Measurements from ENCODE around the gene COBLL1. TPM values are rescaled to one million over a fixed set of nuclear protein-coding genes. Genes with fewer than 3 reads are reported as not detected.

The COBLL1 gene
- total RNA-seq, 1 donor from 2014 or later: 85.9 TPM

DNA sequence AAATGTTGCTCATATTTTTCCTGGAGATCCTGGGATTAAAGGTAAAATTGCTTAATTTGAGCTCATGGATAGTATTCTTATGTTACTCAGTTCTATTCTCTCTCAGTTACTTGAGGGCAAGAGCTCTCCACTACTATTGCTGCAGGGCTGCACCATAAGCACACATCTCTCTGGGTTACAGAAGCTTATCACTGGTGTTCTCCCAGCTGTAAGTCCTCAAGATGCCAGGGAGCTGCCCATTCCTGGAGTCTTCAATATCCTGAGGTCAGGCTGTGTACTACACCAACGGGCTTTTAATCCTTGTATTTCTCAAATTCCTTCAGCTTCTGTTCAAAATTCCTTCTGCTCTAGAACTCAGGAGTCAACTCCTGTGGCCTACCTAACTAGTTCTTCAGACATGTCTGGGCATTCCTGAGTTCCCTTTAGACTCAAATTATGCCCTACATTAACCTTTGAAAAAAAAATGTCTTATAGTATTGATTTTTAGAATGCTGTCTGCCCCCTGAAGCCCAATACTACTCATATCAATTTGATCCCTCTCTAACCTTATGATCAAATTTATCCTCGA lies 17.7 kb upstream of the COBLL1 start:
- no peak for DNase-seq (ENCODE audit: low spot score)

DNA sequence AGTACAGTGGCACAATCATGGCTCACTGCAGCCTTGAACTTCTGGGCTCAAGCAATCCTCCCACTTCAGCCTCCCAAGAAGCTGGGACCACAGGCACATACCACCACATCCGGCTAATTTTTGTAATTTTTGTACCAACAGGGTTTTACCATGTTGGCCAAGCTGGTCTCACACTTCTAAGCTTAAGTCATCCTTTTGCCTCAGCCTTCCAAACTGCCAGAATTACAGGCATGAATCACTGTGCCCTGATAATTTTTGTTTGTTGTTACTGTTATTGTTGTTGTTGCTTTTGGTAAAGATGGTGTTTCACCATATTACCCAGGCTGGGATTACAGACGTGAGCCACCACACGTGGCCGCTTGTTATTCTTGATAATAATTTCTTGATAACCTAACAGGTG lies 10.5 kb upstream of the COBLL1 start:
- no peak for DNase-seq (ENCODE audit: low spot score)

DNA sequence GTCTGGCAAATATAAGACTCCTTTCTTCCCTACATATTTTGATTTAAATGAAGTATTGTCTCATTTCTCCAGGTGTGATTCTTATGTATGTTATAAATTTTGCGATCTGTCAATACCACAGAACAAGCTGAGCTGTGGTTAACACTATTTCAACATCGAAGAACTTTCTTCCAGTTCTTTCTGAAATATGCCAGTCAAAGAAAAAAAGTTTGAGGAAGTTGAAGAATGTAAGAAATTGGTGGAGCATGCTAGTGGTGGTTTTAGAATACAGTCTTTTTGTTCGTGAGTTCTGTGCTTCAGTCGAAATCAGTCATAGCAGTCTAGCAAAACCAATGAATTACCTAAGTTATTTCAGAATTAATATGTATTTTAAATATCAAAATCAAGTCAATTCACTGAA lies 8.6 kb upstream of the COBLL1 start:
- DNase-seq (ENCODE audit: low spot score): no peak

DNA sequence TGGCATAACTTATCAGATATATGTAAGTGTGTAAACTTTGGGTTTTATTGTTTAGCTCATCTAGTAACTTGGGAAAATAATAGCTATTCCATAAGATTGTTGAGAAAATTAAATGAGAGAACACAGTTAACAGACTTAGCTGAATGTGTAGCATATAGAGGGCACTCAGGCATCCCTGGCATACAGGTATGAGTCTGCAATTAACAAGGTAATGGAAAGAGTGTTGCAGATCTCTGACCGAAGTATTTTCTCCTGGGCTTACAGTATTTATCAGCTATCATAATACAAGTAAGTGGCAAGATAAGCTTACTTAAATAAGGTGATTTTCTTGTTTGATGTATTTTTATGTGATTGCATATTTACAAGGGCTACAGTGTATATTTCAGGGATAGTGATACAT lies 7.9 kb upstream of the COBLL1 start:
- no peak for DNase-seq (ENCODE audit: low spot score)

DNA sequence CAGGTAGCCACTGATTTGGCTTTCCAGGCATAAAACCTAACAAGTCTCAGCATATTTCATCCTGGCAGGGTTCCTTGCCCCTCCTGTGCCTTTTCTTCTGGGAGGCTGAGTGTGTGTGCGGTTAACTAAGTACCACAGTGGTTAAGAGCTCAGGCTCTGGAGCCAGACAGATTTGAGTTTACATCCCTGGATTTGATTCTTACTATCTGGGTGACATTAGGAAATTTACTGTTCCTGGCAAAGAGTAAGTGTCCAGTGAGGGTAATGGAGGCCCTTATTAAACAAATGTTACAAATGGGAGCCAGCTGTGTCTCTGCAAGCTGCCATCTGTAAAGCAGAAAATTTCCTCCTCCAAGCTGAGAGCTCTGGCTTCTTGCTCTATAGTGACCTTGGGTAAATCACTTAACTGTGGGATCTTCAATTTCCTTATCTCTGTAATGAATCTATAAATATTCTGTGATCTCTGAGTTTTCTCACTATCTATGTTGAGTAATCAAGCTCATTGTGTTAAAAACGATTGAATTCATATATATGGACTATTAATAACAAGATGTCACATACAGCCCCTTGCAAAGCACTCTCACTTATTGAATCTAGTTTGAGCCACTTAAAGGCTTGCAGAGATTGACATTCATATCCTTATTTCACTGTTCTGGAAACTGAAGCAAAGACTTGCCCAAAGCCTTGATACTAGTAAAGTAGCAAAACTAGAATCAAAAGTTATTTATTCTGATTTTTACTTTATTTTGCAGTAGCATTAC lies 6.5 kb upstream of the COBLL1 start:
- DNase-seq (ENCODE audit: low spot score): no peak

DNA sequence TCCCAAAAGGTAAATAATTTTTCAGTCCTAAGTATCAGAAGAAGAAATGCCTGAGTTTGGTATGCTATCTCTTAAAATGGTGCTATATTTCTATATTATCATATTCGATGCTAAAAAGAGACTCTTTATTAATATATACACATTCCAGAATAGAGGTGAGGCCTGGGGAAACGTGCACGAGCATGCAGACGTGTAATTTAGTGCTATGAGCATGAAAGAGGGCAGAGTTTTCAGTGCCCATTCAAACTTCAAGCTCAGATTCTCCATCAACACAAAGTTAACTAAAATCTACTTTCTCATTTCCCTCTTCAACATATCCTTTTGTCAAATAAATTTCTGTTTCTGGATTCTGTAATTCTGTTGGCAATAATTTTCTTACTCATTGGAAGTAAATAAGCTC lies 5.7 kb upstream of the COBLL1 start:
- no peak for DNase-seq (ENCODE audit: low spot score)

DNA sequence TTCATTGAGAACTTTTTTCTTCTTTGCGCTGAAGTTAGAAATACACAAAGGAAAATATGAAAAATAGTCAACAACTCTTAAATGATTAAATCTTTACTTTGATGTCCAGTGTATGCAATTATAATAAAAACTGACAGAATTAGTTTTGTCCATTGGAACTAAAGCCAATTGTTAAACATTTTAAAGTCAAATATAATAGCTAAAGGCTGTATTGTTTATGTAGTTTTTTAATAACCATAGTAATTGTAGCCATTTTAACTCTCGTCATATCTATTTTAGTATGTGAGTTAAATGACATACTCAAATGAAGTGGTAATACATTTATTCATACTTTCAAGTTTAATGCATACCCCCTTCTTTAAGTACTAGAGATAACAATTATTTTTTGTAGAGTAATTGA lies 4.7 kb upstream of the COBLL1 start:
- no peak for DNase-seq (ENCODE audit: low spot score)

DNA sequence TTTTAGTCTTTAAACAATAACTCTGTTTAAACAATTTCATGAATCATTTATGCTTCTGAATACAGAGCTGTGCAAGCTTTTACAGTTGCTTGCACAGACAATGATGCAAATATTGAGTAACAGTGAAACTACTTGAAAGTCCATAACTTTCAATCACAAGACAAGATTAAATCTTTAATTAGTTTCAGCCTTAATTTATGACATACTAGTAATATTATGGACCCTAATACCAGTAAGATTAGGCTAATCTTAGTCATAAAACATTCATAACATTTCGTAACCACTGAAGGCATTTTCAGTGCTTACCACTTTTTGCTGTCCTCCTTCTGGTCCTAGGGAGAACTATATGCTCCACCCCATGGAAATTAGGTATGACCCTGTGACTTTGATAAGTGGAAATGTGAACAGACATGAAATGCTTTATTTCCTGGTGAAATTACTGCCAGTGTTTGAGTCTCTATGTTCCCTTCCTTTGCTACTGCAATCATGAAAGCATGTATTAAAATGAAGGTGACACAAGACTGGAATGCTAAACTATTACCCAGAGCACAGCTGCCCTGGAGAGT lies 1.8 kb upstream of the COBLL1 start:
- DNase-seq (ENCODE audit: low spot score): no peak

DNA sequence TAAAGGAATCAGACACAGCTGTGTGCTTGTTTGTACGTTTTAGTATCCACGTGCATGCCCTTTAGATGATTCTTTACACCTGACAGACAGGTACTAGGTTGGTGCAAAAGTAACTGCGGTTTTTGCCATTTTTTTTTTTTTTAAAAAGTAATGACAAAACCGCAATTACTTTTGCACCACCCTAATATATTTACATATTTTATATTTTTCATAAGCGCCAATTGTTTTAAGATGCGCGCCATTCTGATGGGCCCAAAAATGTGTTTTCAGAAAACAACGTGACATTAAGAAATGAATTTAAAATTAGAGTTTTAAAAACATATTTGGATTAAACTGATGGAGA lies 972 bp upstream of the COBLL1 start:
- DNase-seq (ENCODE audit: low spot score): no peak

DNA sequence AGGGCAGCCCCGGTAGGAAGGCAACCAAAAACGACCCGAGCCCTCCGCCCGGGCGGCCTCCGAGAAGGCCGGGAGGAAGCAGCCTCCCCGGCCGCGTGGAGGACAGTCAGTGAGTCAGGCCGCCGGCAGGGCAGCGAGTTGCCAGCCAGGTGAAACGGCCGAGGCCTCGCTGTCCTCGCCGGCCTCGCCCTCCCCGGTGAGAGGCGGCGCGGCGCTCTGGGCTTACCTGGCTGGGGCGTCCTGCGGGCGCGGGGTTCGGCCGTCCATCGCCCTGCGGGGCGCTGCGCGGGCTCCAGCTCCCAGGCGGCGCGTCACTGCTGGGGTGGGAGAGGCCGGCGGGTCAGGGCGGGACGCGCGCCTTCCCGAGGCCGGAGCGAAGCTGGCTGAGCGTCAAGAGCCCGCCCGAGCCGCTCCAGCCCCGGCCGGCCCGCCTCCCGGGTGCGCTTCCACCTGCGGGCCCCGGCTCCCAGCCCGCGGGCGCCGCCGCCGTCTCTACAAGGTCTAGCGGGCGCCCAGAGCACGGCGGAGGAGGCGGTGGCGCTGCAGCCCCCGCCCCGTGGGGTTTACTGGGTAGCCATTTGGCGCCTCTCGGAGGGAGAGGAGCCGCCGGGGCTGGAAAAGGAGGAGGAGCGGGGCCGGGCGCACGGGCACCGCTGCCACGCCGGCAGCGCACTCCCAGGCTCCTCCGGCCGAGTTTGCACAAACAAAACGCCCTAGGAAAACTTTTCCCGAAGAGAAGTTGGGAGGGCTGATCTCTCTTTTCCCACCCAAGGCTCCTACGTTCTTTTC lies 499 bp downstream of the COBLL1 start:
- peak; percentile 91 for DNase-seq (ENCODE audit: low spot score)

DNA sequence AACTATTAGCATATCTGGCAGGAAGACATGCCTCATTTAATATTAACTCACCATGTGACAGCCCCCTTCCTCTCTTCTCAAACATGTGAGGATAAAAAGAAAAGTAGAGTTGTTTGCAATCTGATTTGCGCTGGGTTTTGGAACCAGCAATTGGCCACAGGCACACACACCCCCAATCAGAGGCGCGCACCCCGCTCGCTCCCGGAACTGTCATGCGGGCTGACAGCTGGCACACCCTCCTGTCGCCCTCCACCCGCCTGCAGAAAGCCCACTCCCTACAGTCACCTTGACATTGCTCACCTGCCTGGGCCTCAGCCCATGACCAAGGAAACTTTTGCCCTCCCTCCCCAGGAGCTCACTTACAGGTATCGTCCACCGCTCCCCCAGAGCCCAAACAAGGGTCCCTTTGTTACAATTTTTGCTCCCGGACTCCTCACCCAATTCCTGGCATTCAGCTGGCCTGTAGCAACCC lies 1.1 kb downstream of the COBLL1 start:
- DNase-seq (ENCODE audit: low spot score): peak; percentile 91

DNA sequence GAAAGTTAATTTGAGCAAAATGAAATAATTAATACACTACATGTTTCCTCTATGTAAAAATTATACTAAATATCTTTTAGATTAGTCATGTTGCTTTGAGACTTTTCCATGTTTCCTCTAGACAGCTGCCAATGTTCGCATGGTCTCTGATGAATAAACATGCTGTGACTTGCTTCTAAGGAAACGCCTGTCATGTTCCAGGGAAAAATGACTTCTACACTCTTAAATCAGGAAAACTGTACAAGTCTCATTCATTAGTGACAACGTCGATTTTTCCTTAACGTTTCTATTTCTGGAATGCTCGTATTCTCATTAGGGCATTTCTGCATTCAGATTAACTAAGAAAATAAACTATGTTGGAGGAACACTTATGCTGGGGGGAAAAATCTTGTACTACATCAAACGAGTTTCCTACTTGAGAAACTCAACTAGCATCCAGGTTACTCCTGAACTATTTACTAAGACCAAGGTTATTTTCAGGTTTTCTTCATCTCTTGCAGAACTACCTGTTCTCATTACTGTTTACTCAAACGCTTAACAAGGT lies 1.6 kb downstream of the COBLL1 start:
- no peak for DNase-seq (ENCODE audit: low spot score)

DNA sequence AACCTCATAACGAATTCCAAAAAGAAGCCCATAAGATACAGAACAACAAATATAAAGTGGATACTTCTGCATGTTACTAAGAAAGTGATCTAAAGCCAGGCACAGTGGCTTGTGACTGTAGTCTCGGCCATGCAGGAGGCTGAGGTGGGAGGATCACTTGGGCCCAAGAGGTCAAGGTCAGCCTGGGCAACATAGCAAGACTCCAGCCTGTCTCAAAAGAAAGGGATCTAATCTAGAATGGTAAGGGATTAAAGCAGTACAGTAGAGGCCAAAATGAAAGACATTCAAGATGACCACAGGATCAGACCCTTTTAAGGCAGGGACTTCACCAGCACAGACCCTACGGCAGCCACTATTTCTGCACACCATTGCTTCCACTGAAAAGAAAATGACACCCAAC lies 3.8 kb downstream of the COBLL1 start:
- DNase-seq (ENCODE audit: low spot score): no peak

DNA sequence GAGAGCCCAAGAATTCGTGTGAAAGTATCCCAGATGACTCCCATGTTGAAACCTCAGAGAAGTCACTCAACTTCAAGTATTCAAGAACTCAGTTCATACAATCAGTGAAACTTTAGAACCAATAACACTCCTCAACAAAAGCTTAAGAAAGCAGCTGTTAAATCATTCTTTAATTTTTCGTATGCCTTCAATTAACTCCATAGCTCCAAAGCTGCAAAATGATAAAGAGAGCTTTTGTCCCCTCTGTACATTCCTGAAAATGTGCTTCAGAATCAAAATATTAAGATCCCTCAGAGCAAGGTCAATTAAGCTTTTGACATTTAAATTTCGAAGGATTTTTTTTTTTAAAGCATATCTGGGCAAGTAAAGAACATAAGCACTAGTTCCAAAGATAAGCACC lies 4.7 kb downstream of the COBLL1 start:
- no peak for DNase-seq (ENCODE audit: low spot score)

DNA sequence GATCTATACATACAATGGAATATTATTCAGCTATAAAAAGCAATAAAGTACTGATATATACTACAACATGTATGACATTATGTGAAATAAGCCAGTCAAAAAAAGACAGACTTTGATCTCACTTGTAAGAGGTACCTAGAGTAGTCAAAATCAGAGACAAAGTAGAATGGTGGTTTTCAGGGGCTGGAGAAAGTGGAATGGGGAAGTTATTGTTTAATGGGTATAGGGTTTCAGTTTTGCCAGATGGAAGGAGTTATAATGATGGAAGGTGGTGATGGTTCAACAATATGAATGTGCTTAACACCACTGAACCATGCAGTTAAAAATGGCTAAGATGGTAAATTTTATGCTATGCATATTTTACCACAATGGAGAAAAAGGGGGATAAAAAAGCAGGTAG lies 6.3 kb downstream of the COBLL1 start:
- no peak for DNase-seq (ENCODE audit: low spot score)

DNA sequence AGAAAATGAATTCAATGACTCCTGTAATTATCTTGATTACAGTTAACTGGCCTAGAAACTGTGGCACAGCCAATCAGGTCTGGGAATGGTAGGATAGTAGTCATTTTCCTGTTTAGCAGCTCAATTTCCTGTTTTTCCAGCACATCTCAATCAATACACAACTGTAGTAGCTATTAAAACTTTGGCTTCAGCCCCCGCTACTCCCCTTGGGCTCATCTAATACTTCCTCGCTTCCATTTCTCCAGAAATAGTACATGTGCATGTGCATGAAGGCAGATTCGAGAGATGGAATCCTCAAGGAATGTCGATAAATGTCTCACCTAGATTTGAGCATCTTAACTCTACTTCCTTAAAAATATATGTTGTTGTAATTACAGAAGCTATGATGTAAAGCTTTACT lies 9.7 kb downstream of the COBLL1 start:
- no peak for DNase-seq (ENCODE audit: low spot score)

DNA sequence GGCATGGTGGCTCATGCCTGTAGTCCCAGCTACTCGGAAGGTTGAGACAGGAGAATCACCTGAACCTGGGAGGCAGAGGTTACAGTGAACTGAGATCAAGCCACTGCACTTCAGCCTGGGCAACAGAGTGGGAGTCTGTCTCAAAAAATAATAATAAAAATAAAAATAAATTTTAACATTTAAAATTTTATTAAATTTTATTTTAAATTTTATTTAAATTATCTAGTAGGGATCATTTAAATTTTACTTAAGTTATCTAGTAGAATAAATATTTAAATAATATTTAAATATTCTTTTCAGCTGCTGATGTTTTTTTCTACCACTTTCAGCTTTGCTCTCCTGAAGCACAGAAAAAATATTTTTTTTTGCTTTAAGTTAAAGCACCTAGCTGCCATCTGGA lies 10.4 kb downstream of the COBLL1 start:
- DNase-seq (ENCODE audit: low spot score): no peak

DNA sequence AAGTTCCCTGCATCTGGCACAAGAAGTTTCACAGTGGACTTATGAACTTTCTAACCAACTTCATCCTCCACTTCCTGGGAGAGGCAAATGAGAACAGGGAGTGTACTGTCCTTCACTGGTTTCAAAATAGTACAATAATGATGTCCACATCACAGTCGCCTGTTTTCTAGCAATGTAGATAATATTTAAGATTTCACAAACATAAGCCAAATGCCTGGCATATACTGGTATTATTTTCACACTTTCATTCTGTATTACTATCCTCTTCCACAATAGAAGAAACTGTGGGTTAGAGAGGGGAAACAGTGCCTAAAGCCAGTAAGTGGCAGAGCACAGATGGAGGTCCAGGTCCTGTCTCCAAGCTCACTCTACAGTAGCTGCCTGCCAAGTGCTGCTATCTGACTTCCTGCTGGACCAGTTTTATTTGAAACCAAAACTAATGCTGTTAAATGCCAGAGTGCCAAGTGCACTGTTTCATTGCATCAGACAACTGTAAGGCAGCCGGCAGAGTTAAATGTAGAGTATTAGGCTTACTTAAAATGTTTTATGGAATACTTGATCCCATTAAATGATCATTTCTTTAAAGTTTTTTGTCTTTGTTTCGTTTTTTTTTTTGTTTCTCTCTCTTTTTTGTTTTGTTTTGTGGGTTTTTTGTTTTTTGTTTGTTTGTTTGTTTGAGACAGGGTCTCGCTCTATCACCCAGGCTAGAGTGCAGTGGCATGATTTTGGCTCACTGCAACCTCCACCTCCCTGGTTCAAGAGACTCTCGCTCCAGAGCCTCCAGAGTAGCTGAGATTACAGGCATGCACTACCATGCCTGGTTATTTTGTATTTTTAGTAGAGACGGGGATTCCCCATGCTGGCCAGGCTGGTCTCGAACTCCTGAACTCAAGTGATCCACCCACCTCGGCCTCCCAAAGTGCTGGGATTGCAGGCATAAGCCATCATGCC lies 15.1 kb downstream of the COBLL1 start:
- no peak for DNase-seq (ENCODE audit: low spot score)

DNA sequence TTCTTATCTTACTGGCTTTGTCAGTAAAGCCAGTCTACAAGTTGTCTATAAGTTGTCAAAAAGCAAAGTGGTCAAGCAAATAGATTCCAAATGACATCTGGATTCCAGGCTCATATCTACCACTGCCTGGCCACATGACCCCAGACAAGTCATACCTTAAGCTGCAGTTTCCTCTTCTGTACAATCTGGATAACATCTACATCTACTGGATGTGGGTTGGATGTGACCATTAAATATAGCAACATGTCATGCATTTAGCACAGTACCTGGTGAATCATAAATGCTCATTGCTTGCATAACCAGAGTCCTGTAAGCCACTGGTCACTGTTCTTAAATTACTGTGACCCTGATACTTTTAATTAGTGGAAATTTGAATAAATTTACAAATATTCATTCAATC lies 16.8 kb downstream of the COBLL1 start:
- DNase-seq (ENCODE audit: low spot score): no peak

DNA sequence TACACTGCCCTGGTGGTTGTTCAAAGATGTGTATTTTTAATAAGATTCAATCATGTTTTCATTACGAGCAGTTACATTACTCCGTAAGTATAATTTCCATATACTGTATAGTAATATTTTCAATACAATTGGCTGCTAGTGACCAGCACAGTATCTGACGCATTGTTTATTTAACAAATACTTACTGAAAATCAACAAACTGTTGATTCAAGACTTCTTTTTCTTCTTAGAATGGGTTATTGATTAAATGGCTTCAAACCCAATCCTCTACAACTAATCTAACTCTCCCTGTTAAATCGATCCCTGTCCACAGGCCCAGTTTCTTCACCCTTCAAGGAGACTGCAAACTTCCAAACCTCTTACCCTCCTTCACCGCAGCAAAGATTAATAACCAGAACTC lies 18.5 kb downstream of the COBLL1 start:
- no peak for DNase-seq (ENCODE audit: low spot score)

DNA sequence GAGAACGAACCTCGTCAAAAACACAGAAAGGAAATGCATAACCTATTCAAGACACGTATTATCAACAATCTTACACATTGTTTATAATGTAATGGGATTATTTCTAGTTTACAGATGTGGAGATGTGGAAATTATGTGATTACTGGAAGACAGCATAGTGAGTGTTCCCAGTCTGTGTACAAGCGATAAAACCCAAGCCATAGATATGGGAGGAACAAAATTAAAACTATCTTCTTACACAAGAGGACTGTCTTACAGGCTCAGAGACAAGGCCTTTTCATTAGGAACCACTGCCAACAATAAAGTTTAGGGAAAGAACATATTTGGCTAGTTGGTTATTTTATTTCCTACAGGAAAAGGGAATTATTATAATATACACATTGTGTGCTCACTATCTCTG lies 20.3 kb downstream of the COBLL1 start:
- no peak for DNase-seq (ENCODE audit: low spot score)

All from mesenteric fat pad (tissue), 1 donor.